ENCODE measurements around the gene SPNS3.

The SPNS3 gene

DNA sequence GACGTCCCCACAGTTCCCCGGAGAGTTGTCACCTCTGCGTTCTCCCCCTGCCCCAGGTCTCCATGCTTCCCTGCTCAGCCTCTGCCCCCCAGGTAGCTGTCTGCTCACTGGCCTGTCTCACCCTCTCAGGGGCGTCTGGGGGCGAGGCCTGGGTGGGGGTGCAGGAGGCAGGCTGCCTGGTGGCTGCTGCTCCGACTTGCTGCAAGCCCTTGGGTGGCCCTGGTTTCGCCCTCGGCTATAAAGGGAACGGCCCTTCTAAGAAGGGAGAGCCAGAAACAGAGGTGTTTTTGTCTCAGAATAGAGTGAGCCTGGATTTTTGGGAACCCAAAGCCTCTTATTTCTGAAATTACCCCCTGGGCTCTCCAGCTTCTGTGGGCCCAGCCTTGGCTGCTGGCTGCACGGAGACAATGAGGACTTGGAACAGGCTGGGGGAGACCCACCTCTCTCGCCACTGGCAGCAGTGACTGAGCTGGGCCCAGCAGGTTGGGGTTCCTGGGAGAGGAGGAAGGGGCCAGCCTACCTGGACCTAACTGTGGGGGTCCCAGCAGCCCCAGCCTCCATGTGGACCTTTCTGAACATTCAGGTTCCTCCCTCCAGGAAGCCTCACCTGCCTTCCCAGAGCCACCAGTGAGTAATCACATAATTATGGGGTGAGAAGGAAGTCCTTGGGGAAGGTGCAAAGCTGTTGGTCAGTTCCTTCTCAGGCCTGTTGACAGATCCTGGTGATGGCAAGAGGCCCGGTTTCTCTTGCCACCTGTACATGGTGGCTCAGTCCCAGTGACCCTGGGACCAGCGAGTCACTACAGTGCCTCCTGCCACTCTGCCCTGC, 49.5 kb downstream of the SPNS3 start:
- Histone ChIP-seq H3K27ac (peak overlapping the region in 1 of 21 experiments; percentile 37), H3K4me3 (no peak overlapping the region)

DNA sequence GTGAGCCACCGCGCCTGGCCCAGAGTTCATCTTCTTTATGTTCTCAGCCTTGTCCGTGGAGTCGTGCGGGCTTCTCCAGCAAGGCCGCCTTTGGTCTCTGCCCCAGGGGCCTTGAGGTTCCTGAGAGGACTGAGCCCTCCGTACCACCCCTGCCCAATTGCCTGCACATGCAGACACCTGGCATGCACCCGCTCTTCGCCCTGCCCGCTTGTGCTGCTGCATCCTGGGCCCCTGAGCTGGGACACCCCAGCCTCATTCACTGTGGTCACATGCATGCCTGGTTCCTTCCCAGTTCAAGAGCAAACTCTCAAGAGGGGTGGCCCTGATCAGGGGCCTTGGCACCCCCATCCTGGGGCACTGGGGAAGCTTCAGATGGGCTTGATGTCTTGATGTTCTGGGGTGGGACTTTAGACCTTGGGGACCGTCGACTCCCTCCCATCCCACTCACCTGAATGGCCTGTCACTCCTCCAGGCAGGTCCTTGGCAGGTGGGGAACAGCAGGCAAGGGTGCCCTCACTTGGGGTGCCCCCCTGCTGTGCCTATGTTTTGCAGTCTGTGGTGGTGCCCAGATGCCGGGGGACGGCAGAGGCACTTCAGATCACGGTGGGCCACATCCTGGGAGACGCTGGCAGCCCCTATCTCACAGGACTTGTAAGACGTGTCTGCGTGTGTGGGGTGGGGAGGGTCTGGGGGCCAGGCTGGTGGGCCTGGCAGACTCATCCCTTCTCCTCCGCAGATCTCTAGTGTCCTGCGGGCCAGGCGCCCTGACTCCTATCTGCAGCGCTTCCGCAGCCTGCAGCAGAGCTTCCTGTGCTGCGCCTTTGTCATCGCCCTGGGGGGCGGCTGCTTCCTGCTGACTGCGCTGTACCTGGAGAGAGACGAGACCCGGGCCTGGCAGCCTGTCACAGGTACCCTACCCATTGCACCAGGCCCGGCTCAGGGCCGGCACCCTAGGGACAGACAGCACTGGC, 52.2 kb downstream of the SPNS3 start:
- peak overlapping the region in 10 of 21 experiments; percentile 5 to 90 (median 65) for H3K27ac ChIP-seq
- peak overlapping the region in 5 of 7 experiments; percentile 5 to 27 (median 12) for H3K4me3 ChIP-seq

DNA sequence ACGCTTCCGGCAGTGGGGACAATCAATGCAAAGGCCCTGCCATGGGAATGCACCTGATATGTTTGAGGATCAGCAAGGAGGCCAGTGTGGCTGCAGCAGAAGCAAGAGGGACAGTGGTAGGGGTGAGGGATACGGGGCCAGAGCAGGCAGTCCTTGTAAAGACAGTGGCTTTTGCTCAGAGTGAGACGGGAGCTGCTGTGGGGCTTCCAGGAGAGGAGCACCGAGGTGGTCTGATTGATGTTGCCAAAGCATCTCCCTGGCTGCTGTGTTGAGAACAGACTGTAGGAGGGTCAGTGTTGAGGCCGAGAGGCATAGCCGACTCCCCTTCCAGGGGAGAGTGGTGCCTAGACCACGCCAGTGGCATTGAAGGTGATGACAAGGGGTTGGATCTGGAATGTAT, 53.6 kb downstream of the SPNS3 start:
- no peak overlapping the region for H3K27ac ChIP-seq
- no peak overlapping the region for H3K4me3 ChIP-seq

DNA sequence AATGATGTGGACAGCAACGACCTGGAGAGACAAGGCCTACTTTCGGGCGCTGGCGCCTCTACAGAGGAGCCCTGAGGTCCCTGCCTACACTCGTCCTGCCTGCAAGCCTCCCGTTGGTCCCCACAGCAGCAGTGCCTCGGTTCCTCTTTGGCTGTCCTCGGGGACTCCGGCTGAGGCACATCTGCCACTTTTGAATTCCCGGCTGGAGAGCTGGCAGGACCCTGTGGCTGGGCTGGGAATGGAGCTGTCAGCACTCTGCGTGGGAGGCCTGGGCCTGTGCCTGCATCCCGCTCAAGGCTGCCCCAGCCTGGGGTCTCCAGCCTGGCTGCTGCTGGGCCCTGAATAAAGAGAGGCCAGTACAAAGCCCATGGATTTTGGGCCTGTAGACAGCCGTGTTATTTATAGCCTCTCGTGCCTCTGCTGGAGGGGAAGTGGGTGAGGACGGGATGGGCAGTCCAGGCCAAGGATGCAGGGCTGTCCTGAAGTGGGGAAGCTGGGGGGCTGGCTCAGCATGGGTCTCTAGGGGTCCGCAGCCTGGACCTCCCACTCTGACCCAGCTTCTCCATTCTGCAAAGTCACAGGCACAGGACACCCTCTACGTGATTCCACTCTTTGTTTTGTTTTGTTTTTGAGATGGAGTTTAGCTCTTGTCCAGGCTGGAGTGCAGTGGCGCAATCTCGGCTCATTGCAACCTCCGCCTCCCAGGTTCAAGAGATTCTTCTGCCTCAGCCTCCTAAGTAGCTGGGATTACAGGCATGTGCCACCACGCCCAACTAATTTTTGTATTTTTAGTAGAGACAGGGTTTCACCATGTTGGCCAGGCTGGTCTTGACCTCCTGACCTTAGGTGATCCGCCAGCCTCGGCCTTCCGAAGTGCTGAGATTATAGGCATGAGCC, 54.3 kb downstream of the SPNS3 start:
- Histone ChIP-seq H3K4me3 (no peak overlapping the region), H3K27ac (no peak overlapping the region)

DNA sequence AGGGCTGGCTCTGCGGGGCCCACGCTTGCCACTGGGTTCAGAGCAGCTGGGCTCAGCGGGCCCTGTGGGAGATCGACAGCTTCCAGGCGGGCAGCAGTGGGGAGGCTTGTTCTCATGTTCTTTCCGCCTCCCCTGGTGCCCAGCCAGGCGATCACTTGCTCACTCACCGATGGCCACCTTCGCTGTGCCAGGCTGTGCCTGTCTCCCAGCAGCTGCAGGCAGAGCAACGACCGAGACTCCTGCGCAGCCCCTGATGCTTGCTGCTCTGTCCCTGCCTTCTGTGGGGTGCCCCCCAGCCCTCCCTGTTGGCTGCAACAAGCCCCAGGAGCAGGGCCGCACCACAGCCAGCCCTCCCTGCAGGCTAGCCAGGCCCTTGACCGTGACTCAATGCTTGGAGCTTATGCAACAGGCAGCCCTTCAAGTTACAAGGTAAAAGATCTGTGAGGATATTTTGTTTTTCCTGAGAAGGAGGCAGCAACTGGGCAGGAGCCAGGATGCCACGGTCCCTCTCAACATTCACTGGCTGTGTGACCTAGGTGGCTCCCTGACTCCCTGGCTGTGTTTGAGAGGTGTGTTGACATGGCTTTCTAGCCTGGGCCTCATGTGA, 55.4 kb downstream of the SPNS3 start:
- peak overlapping the region in 1 of 21 experiments; percentile 23 for H3K27ac ChIP-seq
- no peak overlapping the region for H3K4me3 ChIP-seq

DNA sequence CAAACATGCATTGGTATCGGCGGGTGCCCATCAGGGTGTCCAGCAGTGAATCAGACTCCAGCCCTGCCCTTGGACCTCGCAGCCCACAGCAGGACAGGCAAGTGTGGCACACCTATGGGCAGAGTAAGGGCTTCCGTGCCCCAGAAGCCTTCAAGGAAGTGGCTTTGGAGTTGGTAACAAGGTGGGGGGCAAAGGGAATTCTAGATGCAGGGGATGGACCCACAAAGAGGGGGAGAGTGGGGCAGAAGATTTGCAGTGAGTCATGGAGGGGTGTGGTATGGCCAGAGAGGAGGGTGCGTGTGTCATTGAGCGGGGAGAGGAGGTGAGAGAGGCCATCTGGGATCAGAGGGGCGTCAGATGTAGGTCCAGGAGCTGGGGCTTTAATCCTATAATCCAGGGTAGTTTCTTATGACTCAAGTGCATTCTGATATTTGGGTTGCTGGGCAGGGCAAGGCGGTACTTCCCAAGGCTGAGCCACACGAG, 56.4 kb downstream of the SPNS3 start:
- peak overlapping the region in 3 of 21 experiments; percentile 16 to 24 (median 21) for H3K27ac ChIP-seq

DNA sequence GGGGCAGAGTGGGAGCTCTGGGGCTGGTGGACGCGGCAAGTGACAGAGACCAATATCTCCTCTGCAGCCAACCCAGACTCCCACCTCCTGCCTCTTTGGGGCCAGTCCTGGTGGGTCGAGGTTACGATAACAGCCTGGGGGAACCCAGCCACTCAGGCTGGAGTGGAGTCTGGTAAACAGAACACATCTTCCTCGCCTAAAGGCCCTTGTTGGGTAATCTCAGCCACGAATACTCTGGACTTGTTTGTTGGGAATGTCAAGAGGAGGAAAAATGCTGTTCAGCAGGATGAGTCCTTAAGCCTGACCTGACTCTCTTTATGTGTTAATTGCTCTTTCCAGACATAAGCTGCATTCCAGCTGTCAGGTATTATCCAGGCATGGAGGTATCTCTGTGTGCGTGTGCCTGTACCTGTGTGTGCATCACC, 56.9 kb downstream of the SPNS3 start:
- no peak overlapping the region for H3K4me3 ChIP-seq
- peak overlapping the region in 3 of 21 experiments; percentile 16 to 24 (median 21) for H3K27ac ChIP-seq

More for the DNA sequence above, 56.4 kb downstream of the SPNS3 start:
- H3K4me3 ChIP-seq = no peak overlapping the region

DNA sequence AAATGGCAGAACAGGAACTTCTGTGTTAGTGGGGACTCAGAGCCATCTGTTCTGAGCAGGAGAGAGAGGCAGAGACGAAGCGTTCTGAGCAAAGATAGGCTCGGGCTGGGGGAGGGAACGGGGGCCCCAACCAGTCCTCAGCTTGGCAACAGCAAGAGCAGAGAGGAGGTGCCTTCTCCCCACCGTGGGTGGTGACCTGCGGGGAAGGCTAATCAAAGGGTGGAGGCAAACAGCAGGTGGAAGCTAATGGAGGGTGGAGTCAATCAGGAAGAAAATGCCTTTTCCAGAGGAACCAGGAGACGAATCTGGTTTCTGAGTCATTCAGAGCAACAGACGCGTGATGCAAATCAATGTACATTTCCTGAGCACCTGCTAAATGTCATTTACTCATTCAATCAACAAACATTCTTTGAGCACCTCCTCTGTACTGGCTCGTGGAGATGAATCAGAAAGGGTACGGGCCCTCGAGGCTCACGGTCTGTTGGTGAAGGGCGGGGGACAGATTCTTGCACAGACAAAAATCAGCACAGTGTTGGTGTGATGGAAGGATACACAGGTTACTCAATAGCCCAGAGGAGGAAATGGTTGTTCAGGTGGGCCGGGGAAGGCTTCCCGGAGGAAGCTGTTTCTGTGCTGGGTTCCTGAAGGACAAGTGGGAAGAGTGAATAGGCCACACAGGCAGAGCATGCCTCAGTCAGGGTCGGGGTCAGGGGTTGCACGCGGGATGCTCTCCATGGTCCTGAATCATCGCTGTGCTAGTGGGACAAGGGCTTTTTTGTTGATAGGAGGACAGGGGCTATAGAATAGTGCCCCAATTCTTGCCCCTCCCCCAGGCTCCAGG, 59.2 kb downstream of the SPNS3 start:
- Histone ChIP-seq H3K4me3 (no peak overlapping the region), H3K27ac (peak overlapping the region in 3 of 21 experiments; percentile 16 to 44 (median 23))

DNA sequence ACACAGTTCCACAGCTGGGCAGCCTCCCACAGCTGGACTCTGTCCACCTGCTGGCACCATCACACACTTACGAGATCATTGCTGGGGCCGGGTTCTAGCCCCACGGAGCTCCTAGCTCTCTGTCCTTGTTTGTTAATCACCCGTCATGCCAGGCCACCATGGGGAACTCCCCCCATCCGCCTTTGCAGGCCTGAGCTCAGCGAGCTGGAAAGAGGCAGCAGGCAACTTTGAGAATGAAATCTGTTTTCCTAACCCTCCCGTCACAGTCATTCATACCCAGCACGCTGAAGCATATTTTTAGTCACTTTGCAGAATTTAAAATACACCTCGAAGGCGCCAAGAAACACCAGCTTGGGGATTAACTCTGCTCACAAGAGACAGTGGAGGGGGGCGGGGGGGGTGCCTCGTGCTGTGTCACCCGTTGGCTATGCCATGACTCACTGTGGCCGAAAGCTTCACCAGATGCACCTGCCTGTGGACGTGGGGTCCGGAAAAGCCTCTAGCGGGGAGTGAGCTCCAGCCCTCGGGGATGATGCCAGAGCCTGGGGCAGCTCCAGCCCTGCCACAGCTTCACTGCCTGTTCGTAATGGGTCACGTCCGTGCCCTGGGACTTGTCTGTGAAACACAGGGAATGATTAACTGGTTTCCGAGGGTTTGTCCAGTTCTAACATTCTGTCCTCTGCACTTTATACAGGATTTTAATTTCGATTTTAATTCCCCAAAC, 63.5 kb downstream of the SPNS3 start:
- Histone ChIP-seq H3K27ac (peak overlapping the region in 2 of 21 experiments; percentile 22 to 36), H3K4me3 (no peak overlapping the region)

DNA sequence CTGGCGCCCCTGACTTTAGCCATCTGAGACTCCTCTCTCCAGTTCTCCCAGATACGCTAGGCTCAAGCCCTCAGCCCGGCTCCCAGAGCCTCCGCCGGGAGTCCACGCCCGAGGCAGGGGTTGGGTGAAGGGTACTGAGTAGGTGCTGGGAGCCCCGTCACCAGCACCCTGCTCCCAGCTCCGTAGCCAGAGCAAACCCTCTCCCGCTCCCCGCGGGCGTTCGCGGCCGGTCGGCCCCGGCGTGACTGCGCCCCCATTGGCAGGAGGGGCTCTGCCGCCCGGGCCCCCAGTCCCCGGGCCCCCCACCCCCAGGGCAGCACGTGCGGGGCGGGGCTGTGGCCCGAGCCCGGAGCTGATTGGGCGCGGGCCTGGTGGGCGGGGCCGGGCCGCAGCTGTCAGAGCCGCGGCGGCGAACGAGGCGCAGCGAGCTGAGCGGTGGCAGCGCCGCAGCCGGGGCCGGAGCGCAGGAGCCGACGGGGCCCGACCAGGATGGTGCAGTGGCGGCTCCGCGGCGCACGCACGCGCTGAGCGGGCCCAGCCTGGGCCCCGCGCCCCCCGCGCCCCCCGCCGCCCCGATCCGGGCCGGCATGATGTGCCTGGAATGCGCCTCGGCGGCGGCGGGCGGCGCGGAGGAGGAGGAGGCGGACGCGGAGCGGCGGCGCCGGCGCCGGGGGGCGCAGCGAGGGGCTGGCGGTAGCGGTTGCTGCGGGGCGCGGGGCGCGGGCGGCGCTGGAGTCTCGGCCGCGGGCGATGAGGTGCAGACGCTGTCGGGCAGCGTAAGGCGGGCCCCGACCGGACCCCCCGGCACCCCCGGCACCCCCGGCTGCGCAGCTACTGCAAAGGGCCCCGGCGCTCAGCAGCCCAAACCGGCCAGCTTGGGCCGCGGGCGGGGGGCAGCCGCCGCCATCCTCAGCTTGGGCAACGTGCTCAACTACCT, 65.0 kb downstream of the SPNS3 start, which contains the start of gene SPNS2:
TSS of gene SPNS2 (plus strand) at position 421 of the 937 bp plus-strand sequence. CDS start at position 588, 167 bp downstream.
- H3K27ac ChIP-seq = peak within 1 kb of the TSS in 16 of 21 experiments; percentile 3 to 70 (median 42)

DNA sequence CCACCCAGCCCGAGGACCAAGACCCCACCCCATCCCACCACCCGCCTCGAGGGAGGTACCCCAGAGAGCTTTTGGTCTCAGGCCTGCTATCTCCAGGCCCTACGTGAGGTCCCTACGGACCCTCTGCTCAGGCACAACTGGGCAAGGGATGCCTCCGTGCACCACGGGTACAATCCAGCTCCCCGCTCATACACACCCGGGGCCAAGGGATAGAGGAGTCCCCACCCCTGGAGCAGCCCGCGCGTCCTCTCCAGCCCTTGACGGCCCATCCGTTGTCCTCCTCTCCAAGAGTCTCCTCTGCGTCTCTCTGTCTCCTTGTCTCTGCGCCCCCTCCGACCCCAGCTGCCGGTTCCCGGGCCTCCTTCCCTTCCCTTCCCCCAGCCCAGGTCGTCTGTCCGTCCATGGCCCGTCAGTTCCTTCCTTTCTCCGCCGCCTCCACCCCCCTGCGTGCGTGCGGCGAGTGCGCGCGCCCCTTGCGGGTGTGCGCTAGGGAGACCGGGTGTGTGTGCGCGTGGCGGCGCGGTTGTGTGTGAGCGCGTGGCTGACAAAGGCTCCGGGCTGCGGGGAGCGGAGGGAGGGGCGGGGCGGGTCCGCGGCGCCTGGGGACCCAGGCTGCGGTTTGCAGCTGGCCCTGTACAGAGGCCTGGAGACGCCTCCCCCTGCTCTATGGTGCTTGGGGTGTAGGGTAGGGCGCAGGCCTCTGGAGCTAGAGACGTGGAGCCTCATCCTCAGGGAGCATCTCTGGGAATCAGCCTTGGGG, 65.9 kb downstream of the SPNS3 start:
- peak overlapping the region in 17 of 21 experiments; percentile 3 to 70 (median 37) for H3K27ac ChIP-seq
- H3K4me3 ChIP-seq = peak overlapping the region; percentile 29 to 42 (median 38)

More for the DNA sequence above, 65.0 kb downstream of the SPNS3 start, which contains the start of gene SPNS2:
- H3K4me3 ChIP-seq = peak within 1 kb of the TSS; percentile 29 to 42 (median 38)

DNA sequence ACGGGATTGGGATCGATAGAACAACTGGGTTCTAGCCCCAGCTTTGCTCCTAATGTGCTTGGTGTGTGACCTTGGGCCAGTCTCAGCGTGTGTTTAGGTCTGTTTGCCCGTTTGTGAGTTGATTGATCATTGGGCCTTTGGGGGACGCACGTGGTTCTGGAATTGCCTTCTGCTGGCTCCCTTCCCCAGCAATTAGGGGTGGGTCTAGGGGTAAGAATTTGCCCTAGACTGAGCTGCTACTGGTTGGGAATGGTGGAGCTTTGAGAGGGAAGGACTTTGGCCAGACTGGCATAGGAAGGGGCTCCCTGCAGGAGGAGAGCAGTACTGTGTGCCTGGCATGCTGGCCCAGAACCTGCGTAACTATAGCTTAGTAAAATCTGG, 66.4 kb downstream of the SPNS3 start:
- peak overlapping the region in 14 of 21 experiments; percentile 3 to 70 (median 42) for H3K27ac ChIP-seq
- peak overlapping the region; percentile 29 to 42 (median 38) for H3K4me3 ChIP-seq

DNA sequence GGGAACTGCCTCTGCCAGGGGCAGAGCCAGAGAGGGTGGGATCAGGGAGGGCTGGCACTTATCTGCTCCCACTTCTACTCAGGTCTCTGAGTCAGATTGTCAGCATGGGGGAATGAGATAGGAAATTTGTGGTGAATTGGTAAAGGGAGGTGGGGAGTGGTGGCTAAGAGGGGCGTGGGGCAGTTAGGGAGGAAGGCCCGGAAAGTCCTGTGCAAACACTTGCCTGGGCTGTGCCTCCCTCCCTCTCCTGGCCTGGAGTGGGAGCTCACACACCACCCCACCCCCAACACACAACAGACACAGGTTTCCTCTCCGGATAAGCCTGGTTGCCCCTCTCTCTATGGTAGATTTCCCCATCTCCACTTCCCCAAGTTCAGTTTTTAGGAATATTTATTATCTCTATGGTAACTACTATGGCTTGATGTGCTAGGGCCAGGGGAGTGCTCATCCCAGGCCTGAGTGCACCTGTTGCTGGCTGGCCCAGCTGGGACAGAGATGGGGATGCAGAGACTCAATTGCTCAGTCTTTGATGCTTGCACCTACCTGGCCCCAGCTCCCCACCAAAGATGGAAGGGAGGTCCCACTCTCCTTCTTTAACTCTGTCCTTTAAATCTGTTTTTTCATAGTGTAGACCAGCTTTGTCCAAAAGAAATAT, 67.7 kb downstream of the SPNS3 start:
- peak overlapping the region in 2 of 7 experiments; percentile 31 to 40 for H3K4me3 ChIP-seq
- peak overlapping the region in 2 of 21 experiments; percentile 24 to 59 for H3K27ac ChIP-seq

DNA sequence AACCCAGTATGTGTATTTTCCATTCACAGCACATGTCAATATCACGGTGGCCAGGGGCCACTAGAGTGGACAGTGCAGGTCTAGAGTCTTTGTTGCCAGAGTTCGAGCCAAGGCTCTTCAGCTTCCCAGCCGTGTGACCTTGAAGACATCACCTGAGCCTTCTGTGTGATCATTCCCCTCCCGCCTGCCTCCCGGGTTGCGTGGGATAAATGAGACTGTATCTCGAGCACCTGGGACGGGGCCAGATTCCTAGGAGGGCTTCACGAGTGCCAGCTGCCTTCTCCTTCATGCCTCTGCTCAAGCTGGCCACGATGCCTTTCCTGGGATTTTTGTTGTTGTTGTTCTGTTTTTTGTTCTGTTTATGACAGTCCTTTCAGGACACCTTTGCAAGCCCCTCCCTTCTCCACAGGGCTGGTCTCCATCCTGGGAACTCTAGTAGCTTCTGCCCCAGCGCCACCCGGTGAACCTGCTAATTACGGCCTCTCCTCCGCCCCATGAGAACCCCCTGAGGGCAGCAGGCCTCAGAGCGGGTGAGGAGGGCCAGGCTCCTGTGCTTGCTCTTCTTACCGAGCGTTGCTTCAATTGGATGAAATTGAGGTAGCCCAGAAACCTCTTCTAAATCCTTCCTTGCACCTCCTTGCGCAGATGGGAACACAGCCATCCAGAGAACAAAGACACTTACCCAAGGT, 68.9 kb downstream of the SPNS3 start:
- Histone ChIP-seq H3K27ac (no peak overlapping the region), H3K4me3 (no peak overlapping the region)

All from skin epidermis (tissue), 12 donors.